Measurements from ENCODE around the gene MICAL1.

GRCh38 chr6:109503327-109504224, 48.0 kb upstream of the MICAL1 start:
- TF ChIP-seq POLR2A (IDR thresholded peaks at IDR 0.05; ENCODE audit: low read depth, low read length) (no peak), REST (IDR thresholded peaks at IDR 0.05; ENCODE audit: low read depth, low read length) (no peak), CUX1 (IDR thresholded peaks at IDR 0.05; ENCODE audit: insufficient replicate concordance, low read depth, low read length) (no peak), NBN (IDR thresholded peaks at IDR 0.05) (no peak), SP1 (IDR thresholded peaks at IDR 0.05; ENCODE audit: low read depth, low read length) (no peak), ZNF274 (IDR thresholded peaks at IDR 0.05; ENCODE audit: insufficient read depth, insufficient read length) (no peak), CTCF (IDR thresholded peaks at IDR 0.05 in 2 of 3, conservative IDR thresholded peaks at IDR 0.05 in 1 of 3; ENCODE audit: control insufficient read depth in 2 of 3, extremely low read depth in 1 of 3, insufficient read depth in 1 of 3, low read depth in 3 of 3, low read length in 3 of 3) (no peak), SIX5 (IDR thresholded peaks at IDR 0.05; ENCODE audit: low read depth, low read length, severe bottlenecking) (no peak), ZBTB11 (CRISPR knock-in tag; IDR thresholded peaks at IDR 0.05) (no peak), PKNOX1 (IDR thresholded peaks at IDR 0.05) (no peak)

All from GM12878 (cell line).